Chondrocyte (in vitro differentiated cells): Measurements from ENCODE around the gene FRMD4A. TPM values are rescaled to one million over a fixed set of nuclear protein-coding genes. Genes with fewer than 3 reads are reported as not detected.

ENCODE experiments used
- DNase-seq: peaks from one replicate; pipeline ENCODE4 v3.0.0; 2021; ENCODE audit warnings: mixed read lengths, low spot score
- H3K27ac Mint-ChIP-seq: one replicate; pipeline ENCODE4 v1.8.0; 2021; ENCODE audit warnings: mild to moderate bottlenecking, moderate library complexity, mixed read lengths; ENCODE audit not compliant: unreplicated experiment
- H3K27me3 Mint-ChIP-seq: 2 replicates; pipeline ENCODE4 v1.8.0; 2021; ENCODE audit warnings: low read depth, mixed read lengths
- H3K36me3 Mint-ChIP-seq: 2 replicates; pipeline ENCODE4 v1.8.0; 2021; ENCODE audit warnings: low read depth, mixed read lengths
- H3K4me1 Mint-ChIP-seq: 2 replicates; pipeline ENCODE4 v1.8.0; 2021; ENCODE audit warnings: low read depth, mild to moderate bottlenecking, mixed read lengths
- H3K4me3 Mint-ChIP-seq: one replicate; pipeline ENCODE4 v1.8.0; 2021; ENCODE audit warnings: mild to moderate bottlenecking, moderate library complexity, mixed read lengths; ENCODE audit not compliant: unreplicated experiment
- H3K9me3 Mint-ChIP-seq: 2 replicates; pipeline ENCODE4 v1.8.0; 2021; ENCODE audit warnings: low read depth, mixed read lengths
- CTCF ChIP-seq: fragments of 200-600 bp; sonication (generic); IDR thresholded peaks from 2 replicates; pipeline ENCODE4 v1.5.0; 2021; ENCODE audit warnings: antibody characterized with exemption, mild to moderate bottlenecking, moderate library complexity
- total RNA-seq: library from RNA; stranded (reverse); gene quantifications from 3 replicates; pipeline ENCODE4 v1.2.1, GENCODE V29; 2021

FRMD4A gene
- total RNA-seq, 1 donor from 2014 or later = 129 TPM

DNA sequence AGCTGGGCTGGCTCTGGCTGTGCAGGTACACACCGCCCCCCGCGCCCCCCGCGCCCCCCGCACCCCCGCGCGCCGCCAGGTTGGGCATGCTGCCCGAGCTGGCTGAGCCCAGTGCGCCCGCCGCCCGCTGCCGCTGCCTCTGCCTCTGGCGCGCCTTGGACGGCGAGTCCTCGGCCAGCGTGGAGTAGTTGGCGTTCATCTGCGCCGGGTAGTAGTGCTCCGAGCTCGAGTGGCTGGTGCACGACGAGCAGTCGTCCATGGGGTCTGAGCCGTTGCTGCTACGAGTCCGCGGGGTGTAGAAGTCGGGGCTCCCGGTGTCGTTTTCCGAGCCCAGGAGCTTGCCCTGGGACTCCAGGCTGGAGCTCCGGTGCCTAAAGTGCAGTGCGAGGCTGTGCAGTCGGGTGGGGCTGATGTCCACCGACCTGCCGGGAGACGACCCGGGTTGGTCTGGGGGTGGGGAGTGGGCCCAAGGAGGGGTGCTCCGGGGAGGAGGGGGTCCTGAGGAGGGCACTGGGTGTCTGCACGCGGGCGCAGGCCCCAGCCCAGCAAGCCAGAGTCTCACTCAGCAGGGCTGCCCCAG lies 673.5 kb downstream of the FRMD4A start:
- Mint-ChIP-seq H3K27ac (no peak overlapping the region), H3K4me1 (peaks cover 12% of the 10 kb centered on the region), H3K9me3 (no peaks in the 10 kb centered on the region), H3K27me3 (no peaks in the 10 kb centered on the region), H3K4me3 (no peak overlapping the region), H3K36me3 (peaks cover 34% of the 10 kb centered on the region)
- DNase-seq = no peak
- TF ChIP-seq CTCF = no peak

DNA sequence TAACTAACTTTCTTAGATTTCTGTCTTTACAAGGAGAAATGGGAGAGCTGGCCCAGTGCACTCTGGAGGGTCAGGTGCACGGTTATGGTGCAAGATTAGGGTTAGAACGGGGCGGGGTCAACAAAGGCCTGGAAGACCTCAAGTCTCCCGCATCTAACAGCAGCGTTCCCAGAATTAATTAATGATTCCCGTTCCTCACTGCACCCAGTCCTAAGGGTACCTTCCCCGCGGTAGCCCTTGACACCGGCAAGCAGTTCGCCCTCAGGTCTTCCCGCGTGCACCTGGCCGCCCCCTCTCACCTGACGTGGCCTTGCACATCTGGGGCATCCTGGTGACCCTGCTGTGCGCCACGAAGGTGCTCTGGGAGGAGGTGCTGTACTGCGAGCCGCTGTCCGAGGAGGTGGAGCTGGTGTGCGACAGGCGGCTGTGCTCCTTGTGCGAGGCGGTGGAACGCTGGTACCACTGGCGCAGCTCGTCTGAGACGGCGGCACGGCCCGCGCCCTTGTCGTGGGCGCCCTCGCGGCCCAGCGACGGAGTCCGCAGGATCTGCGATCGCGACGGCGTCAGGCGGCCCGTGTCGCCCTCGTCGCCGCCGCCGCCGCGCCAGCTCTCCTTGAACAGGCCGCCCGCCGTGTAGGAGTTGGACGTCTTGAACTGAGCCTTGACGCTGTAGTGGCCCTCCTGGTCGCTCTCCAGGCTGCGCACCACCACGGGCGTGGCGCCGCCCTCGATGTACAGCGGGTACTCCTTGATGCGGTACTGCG lies 674.2 kb downstream of the FRMD4A start:
- no peaks in the 10 kb centered on the region for H3K27me3 Mint-ChIP-seq
- no peak for TF ChIP-seq CTCF
- no peak for DNase-seq
- H3K36me3 Mint-ChIP-seq = peaks cover 35% of the 10 kb centered on the region
- H3K4me1 Mint-ChIP-seq = peaks cover 12% of the 10 kb centered on the region
- no peak overlapping the region for H3K27ac Mint-ChIP-seq
- H3K4me3 Mint-ChIP-seq = no peak overlapping the region
- H3K9me3 Mint-ChIP-seq = no peaks in the 10 kb centered on the region

DNA sequence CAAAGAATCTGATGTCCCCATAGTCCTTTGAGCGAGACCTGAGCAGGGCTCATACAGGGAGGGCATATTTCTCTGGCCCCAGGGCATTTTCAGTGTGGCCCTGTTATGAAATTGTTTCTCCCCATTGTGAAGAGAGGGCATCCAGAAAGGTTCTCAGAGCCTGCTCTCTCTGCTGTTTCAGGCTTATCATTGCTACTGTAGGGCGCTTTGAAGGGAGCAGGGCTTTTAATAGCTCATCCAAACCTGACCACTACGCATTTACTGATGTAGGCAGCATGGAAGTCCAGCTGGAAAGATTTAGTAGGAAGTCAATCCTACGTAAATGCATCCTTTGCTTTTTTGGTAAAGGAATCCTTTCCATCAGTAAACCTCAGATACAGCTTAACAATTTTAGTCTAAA lies 675.9 kb downstream of the FRMD4A start:
- Mint-ChIP-seq H3K27ac (no peak overlapping the region), H3K36me3 (peaks cover 31% of the 10 kb centered on the region), H3K4me1 (peaks cover 6% of the 10 kb centered on the region), H3K4me3 (no peak overlapping the region), H3K27me3 (no peaks in the 10 kb centered on the region), H3K9me3 (no peaks in the 10 kb centered on the region)
- no peak for DNase-seq
- TF ChIP-seq CTCF = no peak

GRCh38 chr10:13654118-13654830 lies 676.5 kb downstream of the FRMD4A start:
- H3K36me3 Mint-ChIP-seq = peaks cover 31% of the 10 kb centered on the region
- H3K4me3 Mint-ChIP-seq = no peak overlapping the region
- peaks cover 5% of the 10 kb centered on the region for H3K4me1 Mint-ChIP-seq
- TF ChIP-seq CTCF = no peak
- no peak for DNase-seq
- no peaks in the 10 kb centered on the region for H3K27me3 Mint-ChIP-seq
- no peaks in the 10 kb centered on the region for H3K9me3 Mint-ChIP-seq
- H3K27ac Mint-ChIP-seq = peak overlapping the region; percentile 10

DNA sequence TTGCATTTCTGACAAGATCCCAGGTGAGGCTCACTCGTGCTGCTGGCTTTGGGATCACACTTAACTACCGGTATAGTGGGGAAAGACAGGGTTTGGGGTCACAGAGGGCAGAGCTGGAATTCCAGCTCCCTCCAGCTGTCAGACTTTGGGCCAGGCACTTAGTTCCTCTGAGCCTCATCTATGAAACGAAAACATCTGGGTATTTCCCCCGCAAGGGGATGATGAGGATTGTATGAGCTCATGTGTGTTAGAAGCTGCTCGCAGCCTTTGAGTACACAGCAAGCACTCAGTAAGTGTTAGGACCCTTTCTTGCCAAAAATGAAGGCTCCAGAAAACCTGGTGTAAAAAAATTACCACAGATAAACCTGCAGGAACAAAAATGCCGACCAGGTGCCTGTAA lies 677.9 kb downstream of the FRMD4A start:
- peaks cover 5% of the 10 kb centered on the region for H3K4me1 Mint-ChIP-seq
- no peaks in the 10 kb centered on the region for H3K9me3 Mint-ChIP-seq
- peak overlapping the region; percentile 8 for H3K27ac Mint-ChIP-seq
- no peaks in the 10 kb centered on the region for H3K27me3 Mint-ChIP-seq
- H3K36me3 Mint-ChIP-seq = peaks cover 36% of the 10 kb centered on the region
- no peak for DNase-seq
- no peak for TF ChIP-seq CTCF
- H3K4me3 Mint-ChIP-seq = no peak overlapping the region
